ENCODE results near the gene CDCA7L.
A peak's percentile ranks its signal among the peaks of the same experiment; 100 is the strongest.

Gene CDCA7L

DNA sequence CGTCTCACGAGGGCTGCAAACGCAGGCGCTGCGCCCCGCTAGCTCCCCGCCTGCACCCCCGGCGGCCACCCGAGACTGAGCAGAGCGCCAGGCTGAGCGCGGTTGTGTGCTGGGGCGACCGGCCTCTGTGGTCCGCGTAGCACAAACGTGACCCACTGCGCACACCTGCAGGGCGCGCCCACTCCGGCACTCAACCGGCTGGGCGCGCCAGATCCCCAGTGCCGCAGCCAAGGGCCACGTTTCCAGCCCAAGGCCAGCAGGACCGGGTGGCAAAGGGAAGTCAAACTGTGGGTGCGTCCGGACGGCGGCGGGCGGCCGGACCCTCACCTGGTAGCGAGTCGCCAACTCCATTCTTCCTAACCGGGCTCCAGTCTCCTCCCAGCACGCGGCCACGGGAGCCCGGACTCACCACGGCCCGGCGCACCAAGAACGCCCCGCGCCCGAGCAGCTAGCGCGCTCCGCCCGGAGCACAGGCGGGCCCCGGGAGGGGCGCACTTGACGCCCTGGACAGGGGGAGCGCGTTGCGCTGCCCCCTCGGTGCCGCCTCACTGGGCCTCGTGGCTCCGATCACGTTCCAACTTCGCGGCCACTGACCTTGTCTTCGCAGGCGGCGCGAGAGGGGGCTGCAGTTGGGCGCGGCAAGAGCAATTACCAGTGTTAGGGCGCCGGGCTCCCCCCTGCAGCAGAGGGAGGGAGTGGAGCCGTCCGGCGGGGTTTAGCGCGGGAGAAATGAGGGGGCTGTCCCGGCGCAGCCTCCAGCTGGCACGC is at the start of gene CDCA7L:
Gene CDCA7L, minus strand, starts transcription at position 446 of the 768 bp plus-strand sequence. Its CDS starts 95 bp downstream, at position 351.
- DNase-seq, result peak; percentile 28

GRCh38 chr7:21986096-21986495 is 40.4 kb upstream of the CDCA7L start:
- DNase-seq, result no peak

- no peak for DNase-seq
Observed at GRCh38 chr7:21984042-21984441, 38.3 kb upstream of the CDCA7L start.

DNA sequence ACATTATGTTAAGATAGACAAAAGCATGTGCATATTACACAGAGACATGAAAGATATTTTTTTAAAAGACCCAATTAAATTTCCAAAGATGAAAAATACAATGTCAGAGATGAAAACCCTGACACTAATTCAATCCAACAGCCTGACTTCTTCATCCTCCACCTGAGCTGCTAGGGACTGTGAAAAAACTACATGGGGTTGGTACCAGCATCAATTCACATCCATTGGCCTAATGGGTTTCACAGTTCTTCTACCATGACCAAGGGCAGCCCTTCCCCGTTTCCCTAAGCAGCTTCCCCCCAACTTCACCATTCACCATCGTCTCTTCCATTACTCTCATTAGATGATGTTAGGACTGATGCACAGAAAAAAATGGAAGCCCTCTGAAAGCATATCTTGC is 37.4 kb upstream of the CDCA7L start:
- DNase-seq, result no peak

DNA sequence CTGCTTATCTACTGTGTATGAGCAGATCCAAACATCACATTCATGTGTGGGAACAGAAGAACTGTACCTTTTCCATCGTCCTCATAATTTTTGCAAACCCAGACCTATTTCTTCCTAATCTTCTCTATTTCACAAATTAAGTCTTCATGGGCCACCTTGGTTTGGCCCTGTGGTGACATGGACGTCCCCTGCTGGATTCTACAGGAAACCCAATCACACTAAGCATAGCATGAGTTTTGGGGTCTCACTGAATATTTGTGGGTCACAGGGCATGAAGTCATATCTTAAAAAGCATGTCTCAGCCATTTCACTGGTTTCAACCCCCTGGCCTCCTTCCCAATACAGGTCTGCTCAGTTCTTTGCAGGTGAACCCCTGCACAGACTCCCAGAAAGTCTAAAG is 35.8 kb upstream of the CDCA7L start:
- no peak for DNase-seq

DNA sequence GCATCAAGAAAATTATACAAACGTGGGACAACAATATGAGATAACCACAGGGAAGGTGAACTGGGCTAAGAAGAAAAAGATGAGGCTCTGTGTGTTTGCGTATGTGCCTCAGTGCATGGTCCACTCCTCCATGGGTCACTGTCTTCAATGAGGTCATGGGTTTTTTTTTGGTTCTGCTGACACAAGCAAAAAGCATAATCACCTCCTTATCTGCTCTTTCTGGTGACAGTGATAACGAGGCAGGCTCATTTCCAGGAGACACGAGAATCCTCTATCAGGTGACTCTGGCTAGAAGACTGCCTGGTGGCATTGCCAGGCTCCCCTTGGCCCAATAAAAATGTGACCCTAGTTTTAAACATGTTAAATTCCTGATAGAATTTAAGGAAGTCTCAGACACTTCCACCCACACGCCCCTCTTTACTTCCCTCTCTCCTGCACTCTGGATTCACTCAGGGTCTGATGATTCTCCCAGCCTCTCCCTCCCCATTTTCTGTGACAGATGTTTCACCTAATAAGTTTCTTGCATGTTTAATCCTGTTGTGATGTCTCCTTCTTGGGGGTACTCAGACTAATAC is 35.3 kb upstream of the CDCA7L start:
- DNase-seq, result no peak

- DNase-seq, result no peak
Observed at GRCh38 chr7:21972397-21972784, 26.7 kb upstream of the CDCA7L start.

DNA sequence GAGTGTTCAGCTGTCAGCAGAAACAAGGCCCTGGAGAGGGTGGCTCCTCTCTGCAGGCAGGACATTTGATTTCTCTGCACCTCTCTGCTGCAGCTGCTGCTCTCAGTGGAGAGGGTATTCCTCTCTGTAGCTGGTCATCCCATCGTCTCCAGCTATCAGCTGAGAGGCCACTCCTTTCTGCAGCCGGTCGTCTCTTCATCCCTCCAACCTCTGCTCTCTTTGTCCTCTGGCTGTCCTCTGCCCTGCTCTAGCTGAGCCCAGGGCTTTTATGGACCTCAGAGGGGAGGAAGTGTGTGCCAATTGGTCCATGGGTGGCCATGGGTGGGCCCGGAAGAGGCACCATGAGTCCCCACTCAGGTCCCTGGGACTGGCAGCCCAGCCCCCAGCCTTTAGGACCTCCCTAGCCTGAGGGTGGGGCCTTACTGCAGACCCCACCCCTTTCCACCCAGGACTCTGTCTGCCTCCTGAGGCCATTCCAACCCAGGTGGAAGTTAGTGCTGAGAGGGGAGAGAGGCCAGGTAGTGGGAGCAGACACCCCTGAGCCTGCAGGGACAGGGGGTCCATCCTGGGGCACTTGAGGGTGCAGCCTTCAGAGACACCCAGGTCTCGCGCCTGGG is 26.2 kb upstream of the CDCA7L start:
- no peak for DNase-seq

DNA sequence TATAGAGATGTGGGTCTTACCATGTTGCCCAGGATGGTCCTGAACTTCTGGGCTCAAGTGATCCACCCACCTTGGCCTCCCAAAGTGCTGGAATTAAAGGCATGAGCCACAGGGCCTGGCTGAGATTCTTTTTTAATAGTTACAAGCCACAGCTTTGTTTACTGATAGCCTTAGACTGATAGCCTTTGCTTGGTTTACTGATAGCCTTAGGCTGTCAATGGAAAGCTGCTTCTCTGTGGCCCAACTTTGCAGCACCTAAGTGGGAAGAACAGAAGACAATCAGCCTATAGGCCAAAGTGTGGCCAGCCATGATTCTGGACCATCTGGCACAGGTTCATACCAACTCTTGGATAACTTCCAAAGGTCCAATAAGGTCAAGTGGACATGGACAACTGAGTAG is 24.1 kb upstream of the CDCA7L start:
- no peak for DNase-seq

- DNase-seq, result no peak
Observed at GRCh38 chr7:21967598-21968003, 21.9 kb upstream of the CDCA7L start.

- DNase-seq, result no peak
Observed at GRCh38 chr7:21966271-21966670, 20.6 kb upstream of the CDCA7L start.

- DNase-seq, result no peak
Observed at GRCh38 chr7:21965291-21965690, 19.6 kb upstream of the CDCA7L start.

GRCh38 chr7:21962677-21963076 is 17.0 kb upstream of the CDCA7L start:
- DNase-seq, result no peak

- no peak for DNase-seq
Observed at GRCh38 chr7:21960922-21961321, 15.2 kb upstream of the CDCA7L start.

DNA sequence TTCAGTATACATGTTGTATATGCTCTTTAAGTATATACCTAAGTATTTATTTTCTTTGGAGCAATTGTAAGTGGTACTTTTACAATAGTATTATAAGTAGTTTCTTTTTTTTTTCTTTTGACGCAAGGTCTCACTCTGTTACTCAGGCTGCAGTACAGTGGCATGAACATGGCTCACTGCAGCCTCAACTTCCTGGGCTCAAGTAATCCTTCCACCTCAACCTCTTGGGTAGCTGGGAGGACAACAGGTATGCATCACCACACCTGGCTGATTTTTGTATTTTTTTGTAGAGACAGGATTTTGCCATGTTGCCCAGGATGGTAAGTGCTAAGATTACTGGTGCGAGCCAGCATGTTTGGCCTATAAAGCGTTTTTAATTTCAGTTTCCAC is 13.7 kb upstream of the CDCA7L start:
- no peak for DNase-seq

DNA sequence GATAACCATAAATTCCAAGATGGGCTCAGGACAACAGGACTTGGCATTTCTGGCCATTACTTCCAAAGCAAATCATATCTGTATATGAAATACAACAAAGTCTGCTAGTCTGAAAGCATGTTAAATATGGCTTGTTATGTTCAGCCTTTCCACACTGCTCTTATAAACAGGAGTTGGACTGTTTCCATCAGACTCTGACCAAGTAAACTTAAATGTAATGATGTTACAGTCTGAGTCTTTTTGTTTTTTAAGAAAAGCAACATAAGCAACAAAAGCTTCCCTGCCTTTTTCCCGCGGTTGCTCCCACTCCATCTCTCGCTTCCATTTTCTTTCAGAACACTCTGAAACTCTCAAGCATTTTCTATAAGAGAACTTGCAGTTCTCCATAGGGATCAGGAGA is 8.1 kb upstream of the CDCA7L start:
- no peak for DNase-seq

GRCh38 chr7:21948887-21949540 is 3.3 kb upstream of the CDCA7L start:
- no peak for DNase-seq

DNA sequence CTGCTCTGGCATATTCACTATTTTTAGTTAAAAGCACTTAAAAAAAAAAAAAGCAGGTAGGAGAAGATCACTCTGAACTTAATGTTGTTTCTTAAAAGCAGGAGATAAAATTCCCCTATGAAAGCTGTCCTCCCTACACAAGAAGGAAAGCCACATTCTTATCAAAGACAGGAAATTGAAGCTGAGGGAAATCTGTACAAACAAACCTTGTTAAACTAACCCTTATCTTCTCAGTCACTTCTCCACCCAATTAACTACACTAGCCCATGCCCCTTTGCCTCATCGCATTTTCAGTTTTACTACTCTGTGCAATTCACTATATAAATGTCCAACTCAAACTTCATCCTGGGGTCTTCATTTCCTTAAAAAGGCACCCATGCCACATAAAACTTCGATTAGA is 2.7 kb upstream of the CDCA7L start:
- DNase-seq, result no peak

DNA sequence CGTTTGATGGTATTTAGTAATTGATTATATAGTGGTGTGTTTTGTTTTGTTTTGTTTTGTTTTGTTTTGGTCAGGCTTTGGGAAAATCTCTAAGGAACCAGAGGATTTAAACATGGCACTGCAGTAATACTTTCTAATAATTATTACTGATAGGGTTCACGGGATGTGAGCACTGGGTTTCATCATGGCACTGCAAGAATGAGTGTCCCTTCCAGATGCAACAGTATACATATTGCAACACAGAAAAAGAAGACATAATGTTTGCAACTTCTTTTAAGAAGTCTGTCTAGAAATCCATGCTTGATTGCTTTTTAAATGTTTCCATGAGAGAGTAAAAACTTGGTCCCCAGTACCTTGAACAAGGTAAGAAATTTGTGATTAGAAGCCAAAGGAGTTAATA is 2.2 kb upstream of the CDCA7L start:
- no peak for DNase-seq

DNA sequence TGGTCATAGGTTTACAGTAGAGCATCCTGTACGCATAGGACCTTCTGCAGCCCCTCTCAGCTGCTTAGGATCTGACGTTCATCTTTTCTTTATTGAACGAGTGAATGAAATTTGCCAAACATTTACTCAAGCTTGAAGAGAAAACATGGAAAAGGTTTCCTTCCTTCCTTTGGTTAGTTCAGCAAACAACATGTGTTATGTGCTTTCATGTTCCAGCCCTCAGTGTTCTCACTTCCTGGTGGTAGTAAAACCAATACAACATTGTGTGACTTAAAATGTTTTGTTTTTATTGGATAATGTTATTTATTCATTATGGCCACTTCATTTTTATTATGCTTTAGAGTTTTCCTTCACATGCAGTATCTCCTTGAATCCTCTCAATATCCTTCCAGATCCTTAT is 1.4 kb upstream of the CDCA7L start:
- peak; percentile 27 for DNase-seq

- DNase-seq, result no peak
Observed at GRCh38 chr7:21946222-21946709, 567 bp upstream of the CDCA7L start.

GRCh38 chr7:21944616-21945453 is 864 bp downstream of the CDCA7L start:
- DNase-seq, result peak; percentile 42

- no peak for DNase-seq
Observed at GRCh38 chr7:21943436-21943835, 2.3 kb downstream of the CDCA7L start.
